ENCODE data around the gene ABCG8.

ABCG8 gene

DNA sequence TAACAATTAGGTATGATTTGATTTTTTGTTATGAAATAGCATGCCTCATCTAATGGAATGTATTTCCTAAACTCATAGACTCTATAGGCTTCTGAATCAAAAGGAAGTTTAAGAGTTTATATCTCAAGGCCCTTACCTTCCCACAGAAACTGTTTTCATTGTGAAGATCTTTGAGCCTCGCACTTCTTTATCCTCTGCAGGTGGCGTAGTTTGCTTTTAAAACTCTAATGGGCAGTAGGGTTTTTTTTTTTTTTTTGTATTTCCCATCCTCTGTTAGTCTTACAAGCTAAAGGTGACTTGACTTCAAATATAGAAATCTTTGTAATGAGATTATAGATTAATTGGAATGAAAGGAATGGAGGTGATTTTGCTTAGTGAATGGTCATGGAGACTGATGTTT is 36.6 kb upstream of the ABCG8 start:
- ATAC-seq: no peak
- TF ChIP-seq, protein P1, sequence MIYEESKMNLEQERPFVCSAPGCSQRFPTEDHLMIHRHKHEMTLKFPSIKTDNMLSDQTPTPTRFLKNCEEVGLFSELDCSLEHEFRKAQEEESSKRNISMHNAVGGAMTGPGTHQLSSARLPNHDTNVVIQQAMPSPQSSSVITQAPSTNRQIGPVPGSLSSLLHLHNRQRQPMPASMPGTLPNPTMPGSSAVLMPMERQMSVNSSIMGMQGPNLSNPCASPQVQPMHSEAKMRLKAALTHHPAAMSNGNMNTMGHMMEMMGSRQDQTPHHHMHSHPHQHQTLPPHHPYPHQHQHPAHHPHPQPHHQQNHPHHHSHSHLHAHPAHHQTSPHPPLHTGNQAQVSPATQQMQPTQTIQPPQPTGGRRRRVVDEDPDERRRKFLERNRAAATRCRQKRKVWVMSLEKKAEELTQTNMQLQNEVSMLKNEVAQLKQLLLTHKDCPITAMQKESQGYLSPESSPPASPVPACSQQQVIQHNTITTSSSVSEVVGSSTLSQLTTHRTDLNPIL (CRISPR knock-in tag; IDR thresholded peaks at IDR 0.05; ENCODE audit: low read depth): no peak
- TF ChIP-seq ZFP3 (CRISPR knock-in tag; IDR thresholded peaks at IDR 0.05): no peak
- TF ChIP-seq SNAI2 (CRISPR knock-in tag; IDR thresholded peaks at IDR 0.05): no peak
- no peak for TF ChIP-seq GLIS3 (CRISPR knock-in tag; IDR thresholded peaks at IDR 0.05)
- no peak for TF ChIP-seq PPARA (CRISPR knock-in tag; IDR thresholded peaks at IDR 0.05; ENCODE audit: borderline replicate concordance)
- TF ChIP-seq CSDC2 (CRISPR knock-in tag; IDR thresholded peaks at IDR 0.05): no peak
- TF ChIP-seq ARNTL (CRISPR knock-in tag; IDR thresholded peaks at IDR 0.05; ENCODE audit: borderline replicate concordance, low read depth): no peak
- TF ChIP-seq ZNF70 (CRISPR knock-in tag; IDR thresholded peaks at IDR 0.05): no peak
- TF ChIP-seq, protein P2, sequence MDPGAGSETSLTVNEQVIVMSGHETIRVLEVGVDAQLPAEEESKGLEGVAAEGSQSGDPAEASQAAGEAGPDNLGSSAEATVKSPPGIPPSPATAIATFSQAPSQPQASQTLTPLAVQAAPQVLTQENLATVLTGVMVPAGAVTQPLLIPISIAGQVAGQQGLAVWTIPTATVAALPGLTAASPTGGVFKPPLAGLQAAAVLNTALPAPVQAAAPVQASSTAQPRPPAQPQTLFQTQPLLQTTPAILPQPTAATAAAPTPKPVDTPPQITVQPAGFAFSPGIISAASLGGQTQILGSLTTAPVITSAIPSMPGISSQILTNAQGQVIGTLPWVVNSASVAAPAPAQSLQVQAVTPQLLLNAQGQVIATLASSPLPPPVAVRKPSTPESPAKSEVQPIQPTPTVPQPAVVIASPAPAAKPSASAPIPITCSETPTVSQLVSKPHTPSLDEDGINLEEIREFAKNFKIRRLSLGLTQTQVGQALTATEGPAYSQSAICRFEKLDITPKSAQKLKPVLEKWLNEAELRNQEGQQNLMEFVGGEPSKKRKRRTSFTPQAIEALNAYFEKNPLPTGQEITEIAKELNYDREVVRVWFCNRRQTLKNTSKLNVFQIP (CRISPR knock-in tag; IDR thresholded peaks at IDR 0.05; ENCODE audit: borderline replicate concordance, low read depth): no peak
- no peak for TF ChIP-seq ISL1 (CRISPR knock-in tag; IDR thresholded peaks at IDR 0.05)
- TF ChIP-seq TCF4 (CRISPR knock-in tag; IDR thresholded peaks at IDR 0.05; ENCODE audit: borderline replicate concordance): no peak
- TF ChIP-seq ZNF565 (CRISPR knock-in tag; conservative IDR thresholded peaks at IDR 0.05; ENCODE audit: low read depth): no peak
- TF ChIP-seq BACH2 (CRISPR knock-in tag; IDR thresholded peaks at IDR 0.05; ENCODE audit: borderline replicate concordance): no peak
- no peak for TF ChIP-seq RARB (CRISPR knock-in tag; IDR thresholded peaks at IDR 0.05)
- TF ChIP-seq ESRRG (CRISPR knock-in tag; IDR thresholded peaks at IDR 0.05): no peak
- no peak for TF ChIP-seq OSR1 (CRISPR knock-in tag; IDR thresholded peaks at IDR 0.05)
- TF ChIP-seq TOX (CRISPR knock-in tag; IDR thresholded peaks at IDR 0.05; ENCODE audit: borderline replicate concordance): no peak

DNA sequence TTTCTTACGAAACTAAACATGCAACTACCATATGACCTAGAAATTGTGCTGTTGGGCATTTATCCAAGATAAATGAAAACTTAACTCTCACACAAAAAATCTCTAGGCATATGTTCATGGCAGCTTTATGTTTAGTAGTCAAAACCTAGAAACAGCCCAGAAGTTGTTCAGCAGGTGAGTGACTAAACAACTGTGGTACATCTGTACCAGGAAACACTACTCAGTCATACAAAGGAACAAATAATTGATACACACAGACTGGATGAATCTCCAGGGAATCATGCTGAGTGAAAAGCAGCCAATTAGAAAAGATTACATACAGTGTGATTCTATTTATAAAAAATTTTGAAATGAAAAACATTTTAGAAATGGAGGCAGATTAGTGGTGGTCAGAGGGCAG is 35.7 kb upstream of the ABCG8 start:
- no peak for ATAC-seq
- TF ChIP-seq TCF4 (CRISPR knock-in tag; IDR thresholded peaks at IDR 0.05; ENCODE audit: borderline replicate concordance) (no peak), RARB (CRISPR knock-in tag; IDR thresholded peaks at IDR 0.05) (no peak), BACH2 (CRISPR knock-in tag; IDR thresholded peaks at IDR 0.05; ENCODE audit: borderline replicate concordance) (no peak), OSR1 (CRISPR knock-in tag; IDR thresholded peaks at IDR 0.05) (no peak), PPARA (CRISPR knock-in tag; IDR thresholded peaks at IDR 0.05; ENCODE audit: borderline replicate concordance) (no peak), ARNTL (CRISPR knock-in tag; IDR thresholded peaks at IDR 0.05; ENCODE audit: borderline replicate concordance, low read depth) (no peak), ZFP30 (CRISPR knock-in tag; IDR thresholded peaks at IDR 0.05) (no peak), ZNF565 (CRISPR knock-in tag; conservative IDR thresholded peaks at IDR 0.05; ENCODE audit: low read depth) (no peak), ZFP3 (CRISPR knock-in tag; IDR thresholded peaks at IDR 0.05) (no peak), ZC3H10 (CRISPR knock-in tag; IDR thresholded peaks at IDR 0.05) (no peak), CSDC2 (CRISPR knock-in tag; IDR thresholded peaks at IDR 0.05) (no peak), TOX (CRISPR knock-in tag; IDR thresholded peaks at IDR 0.05; ENCODE audit: borderline replicate concordance) (no peak)
- TF ChIP-seq, protein P3, sequence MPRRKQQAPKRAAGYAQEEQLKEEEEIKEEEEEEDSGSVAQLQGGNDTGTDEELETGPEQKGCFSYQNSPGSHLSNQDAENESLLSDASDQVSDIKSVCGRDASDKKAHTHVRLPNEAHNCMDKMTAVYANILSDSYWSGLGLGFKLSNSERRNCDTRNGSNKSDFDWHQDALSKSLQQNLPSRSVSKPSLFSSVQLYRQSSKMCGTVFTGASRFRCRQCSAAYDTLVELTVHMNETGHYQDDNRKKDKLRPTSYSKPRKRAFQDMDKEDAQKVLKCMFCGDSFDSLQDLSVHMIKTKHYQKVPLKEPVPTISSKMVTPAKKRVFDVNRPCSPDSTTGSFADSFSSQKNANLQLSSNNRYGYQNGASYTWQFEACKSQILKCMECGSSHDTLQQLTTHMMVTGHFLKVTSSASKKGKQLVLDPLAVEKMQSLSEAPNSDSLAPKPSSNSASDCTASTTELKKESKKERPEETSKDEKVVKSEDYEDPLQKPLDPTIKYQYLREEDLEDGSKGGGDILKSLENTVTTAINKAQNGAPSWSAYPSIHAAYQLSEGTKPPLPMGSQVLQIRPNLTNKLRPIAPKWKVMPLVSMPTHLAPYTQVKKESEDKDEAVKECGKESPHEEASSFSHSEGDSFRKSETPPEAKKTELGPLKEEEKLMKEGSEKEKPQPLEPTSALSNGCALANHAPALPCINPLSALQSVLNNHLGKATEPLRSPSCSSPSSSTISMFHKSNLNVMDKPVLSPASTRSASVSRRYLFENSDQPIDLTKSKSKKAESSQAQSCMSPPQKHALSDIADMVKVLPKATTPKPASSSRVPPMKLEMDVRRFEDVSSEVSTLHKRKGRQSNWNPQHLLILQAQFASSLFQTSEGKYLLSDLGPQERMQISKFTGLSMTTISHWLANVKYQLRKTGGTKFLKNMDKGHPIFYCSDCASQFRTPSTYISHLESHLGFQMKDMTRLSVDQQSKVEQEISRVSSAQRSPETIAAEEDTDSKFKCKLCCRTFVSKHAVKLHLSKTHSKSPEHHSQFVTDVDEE (CRISPR knock-in tag; IDR thresholded peaks at IDR 0.05): no peak
- TF ChIP-seq, protein P4, sequence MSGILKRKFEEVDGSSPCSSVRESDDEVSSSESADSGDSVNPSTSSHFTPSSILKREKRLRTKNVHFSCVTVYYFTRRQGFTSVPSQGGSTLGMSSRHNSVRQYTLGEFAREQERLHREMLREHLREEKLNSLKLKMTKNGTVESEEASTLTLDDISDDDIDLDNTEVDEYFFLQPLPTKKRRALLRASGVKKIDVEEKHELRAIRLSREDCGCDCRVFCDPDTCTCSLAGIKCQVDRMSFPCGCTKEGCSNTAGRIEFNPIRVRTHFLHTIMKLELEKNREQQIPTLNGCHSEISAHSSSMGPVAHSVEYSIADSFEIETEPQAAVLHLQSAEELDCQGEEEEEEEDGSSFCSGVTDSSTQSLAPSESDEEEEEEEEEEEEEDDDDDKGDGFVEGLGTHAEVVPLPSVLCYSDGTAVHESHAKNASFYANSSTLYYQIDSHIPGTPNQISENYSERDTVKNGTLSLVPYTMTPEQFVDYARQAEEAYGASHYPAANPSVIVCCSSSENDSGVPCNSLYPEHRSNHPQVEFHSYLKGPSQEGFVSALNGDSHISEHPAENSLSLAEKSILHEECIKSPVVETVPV (CRISPR knock-in tag; IDR thresholded peaks at IDR 0.05): no peak
- TF ChIP-seq, protein P2 (CRISPR knock-in tag; IDR thresholded peaks at IDR 0.05; ENCODE audit: borderline replicate concordance, low read depth): no peak
- TF ChIP-seq, protein P1 (CRISPR knock-in tag; IDR thresholded peaks at IDR 0.05; ENCODE audit: low read depth): no peak
- TF ChIP-seq, protein P5, sequence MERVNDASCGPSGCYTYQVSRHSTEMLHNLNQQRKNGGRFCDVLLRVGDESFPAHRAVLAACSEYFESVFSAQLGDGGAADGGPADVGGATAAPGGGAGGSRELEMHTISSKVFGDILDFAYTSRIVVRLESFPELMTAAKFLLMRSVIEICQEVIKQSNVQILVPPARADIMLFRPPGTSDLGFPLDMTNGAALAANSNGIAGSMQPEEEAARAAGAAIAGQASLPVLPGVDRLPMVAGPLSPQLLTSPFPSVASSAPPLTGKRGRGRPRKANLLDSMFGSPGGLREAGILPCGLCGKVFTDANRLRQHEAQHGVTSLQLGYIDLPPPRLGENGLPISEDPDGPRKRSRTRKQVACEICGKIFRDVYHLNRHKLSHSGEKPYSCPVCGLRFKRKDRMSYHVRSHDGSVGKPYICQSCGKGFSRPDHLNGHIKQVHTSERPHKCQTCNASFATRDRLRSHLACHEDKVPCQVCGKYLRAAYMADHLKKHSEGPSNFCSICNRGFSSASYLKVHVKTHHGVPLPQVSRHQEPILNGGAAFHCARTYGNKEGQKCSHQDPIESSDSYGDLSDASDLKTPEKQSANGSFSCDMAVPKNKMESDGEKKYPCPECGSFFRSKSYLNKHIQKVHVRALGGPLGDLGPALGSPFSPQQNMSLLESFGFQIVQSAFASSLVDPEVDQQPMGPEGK (CRISPR knock-in tag; IDR thresholded peaks at IDR 0.05; ENCODE audit: borderline replicate concordance): no peak
